ENCODE results near the gene CSNK1E. TPM values are rescaled to one million over a fixed set of nuclear protein-coding genes. Genes with fewer than 3 reads are reported as not detected.

Gene CSNK1E
- total and polyA plus RNA-seq, 10 of the 15 experiments (the other 5 are each of a cell fraction or from before 2014, with no cell fraction given) = 5.9 to 107 (median 64.9) TPM

DNA sequence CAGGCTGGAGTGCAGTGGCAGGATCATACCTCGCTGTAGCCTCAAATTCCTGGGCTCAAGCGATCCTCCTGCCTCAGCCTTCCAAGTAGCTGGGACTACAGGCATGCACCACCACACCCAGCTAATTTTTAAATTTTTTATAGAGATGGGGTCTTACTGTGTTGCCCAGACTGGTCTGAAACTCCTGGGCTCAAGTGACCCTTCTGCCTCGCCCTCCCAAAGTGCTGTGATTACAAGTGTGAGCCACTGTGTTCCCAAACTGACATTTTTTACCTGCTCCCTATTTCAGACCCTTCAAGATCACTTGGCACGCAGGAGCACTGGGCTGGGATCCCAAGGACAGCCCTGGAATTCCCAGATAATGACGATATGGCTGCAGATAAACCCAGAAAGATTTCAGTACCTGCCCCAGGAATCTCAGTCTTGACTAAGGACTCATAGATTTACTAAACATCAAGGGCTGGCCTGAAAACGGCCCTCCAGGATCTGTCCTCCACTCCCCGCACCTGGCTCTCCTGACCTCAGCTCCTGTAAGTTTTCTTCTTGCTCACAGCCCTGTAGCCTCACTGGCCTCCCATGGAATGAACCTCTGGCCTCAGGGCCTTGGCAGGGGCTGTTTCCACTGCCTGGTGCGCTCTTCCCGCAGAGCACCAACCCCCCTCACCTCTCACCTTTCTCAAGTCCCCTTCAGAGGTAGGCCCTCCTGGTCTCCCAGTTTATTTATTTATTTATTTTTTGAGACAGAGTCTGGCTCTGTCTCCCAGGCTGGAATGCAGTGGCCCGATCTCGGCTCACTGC is 3.6 kb upstream of the CSNK1E start:
- WGBS (ENCODE audit: insufficient coverage, insufficient replicate concordance, low lambda C conversion rate, missing lambda C conversion rate) = 55% methylated on average over 11 of the region's 11 CpGs
- Histone ChIP-seq H3K4me3 (no peak overlapping the region), H3K4me1 (ENCODE audit: control insufficient read depth, insufficient read depth, low read length) (no peaks in the 10 kb centered on the region; the same call in 1 of the 2 replicates), H3K9ac (ENCODE audit: control insufficient read depth, insufficient read depth, low read length) (no peak overlapping the region), H2AFZ (ENCODE audit: control insufficient read depth, low read depth, low read length) (no peak overlapping the region), H3K79me2 (ENCODE audit: control insufficient read depth, insufficient read depth, low read length) (peaks cover 12% of the 10 kb centered on the region), H3K36me3 (ENCODE audit: control insufficient read depth in 2 of 2, insufficient read depth in 2 of 2, low read length in 1 of 2) (no peaks in the 10 kb centered on the region), H3K4me2 (ENCODE audit: control insufficient read depth, insufficient read depth) (no peak overlapping the region), H3K27ac (ENCODE audit: control insufficient read depth, insufficient read depth) (no peak overlapping the region), H3K9me3 (replicated peaks; ENCODE audit: control insufficient read depth, insufficient read depth, low read length) (no peaks in the 10 kb centered on the region), H3K27me3 (replicated peaks in 1 of 2; ENCODE audit: control insufficient read depth in 2 of 2, insufficient read depth in 2 of 2, low read length in 1 of 2) (no peaks in the 10 kb centered on the region; a peak in 1 of 4 replicates), H4K20me1 (ENCODE audit: control insufficient read depth, insufficient read depth) (no peaks in the 10 kb centered on the region)
- in situ Hi-C loops (cut with MboI) (no loop called here), intact Hi-C loops (cut with micrococcal nuclease; ENCODE audit: unreplicated experiment) (no loop called here)
- RAD21 ChIA-PET (ENCODE audit: unreplicated experiment) = no interaction called here
- SMC1A ChIA-PET (ENCODE audit: uncharacterized antibody, unreplicated experiment) = interaction anchor here (0.9 kb wide), 1 partner anchor 14 kb away, joined by 3 read pairs; no protein-coding TSS in a partner anchor
- FAIRE-seq = no peak
- no peak for DNase-seq (ENCODE audit: low read depth, low spot score)
- no TSS peak for BruUV-seq (replicated peaks)
- POLR2A ChIA-PET = no interaction called here
- CTCF ChIA-PET = no interaction called here
- no peak for ATAC-seq
- no peak for TF ChIP-seq KDM1A (IDR thresholded peaks at IDR 0.05; ENCODE audit: borderline replicate concordance)
- TF ChIP-seq EED (IDR thresholded peaks at IDR 0.05; ENCODE audit: low read depth) = no peak

DNA sequence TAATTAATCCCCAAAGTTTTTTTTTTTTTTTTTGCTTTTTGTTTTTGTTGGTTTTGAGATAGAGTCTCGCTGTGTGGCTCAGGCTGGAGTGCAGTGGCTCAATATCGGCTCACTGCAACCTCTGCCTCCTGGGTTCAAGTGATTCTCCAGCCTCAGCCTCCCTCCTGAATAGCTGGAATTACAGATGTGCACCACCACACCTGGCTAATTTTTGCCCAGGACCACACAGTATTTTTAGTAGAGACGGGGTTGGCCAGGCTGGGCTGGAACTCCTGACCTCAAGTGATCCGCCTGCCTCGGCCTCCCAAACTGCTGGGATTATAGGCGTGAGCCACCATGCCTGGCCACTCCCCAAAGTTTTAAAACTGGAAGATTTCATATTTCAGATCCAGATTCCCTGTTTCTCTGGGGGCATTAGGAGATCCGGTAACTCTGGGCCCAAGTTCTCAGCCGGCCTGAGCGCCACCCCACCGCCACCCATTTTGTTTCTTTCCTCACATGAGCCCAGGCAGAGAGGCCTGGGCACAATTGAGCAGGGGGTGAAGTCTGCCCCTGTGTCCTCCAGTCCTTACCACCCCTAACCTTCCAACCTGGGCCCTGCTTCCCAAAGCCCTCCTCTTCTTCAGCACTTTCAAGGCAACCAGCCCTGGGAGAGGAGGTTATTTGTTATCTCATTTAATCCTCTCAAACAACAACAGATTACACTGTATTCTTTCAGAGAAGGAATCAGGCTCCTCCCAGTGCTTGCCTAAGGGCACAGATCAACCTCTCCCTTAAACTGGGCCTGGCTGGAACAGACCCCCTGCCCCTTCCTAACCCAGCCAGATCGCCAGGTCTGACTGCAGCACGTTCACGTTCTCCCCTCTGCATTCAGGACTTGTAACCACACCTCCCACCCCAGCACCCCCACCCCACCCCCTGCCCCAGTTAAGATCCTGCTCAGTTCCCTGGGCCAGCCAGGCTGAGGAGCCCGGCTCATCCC is 1.9 kb upstream of the CSNK1E start:
- H3K36me3 ChIP-seq (ENCODE audit: control insufficient read depth in 2 of 2, insufficient read depth in 2 of 2, low read length in 1 of 2) = no peaks in the 10 kb centered on the region; a peak in 1 of 4 replicates
- ATAC-seq = no peak
- 87% methylated on average over 14 of the region's 14 CpGs for WGBS (ENCODE audit: insufficient coverage, insufficient replicate concordance, low lambda C conversion rate, missing lambda C conversion rate)
- peaks cover 15% of the 10 kb centered on the region for H3K4me1 ChIP-seq (ENCODE audit: control insufficient read depth, insufficient read depth, low read length)
- intact Hi-C loops (cut with micrococcal nuclease; ENCODE audit: unreplicated experiment) = no loop called here
- H4K20me1 ChIP-seq (ENCODE audit: control insufficient read depth, insufficient read depth) = no peaks in the 10 kb centered on the region
- BruUV-seq (replicated peaks) = no TSS peak
- H3K27me3 ChIP-seq (replicated peaks in 1 of 2; ENCODE audit: control insufficient read depth in 2 of 2, insufficient read depth in 2 of 2, low read length in 1 of 2) = no peaks in the 10 kb centered on the region
- SMC1A ChIA-PET (ENCODE audit: uncharacterized antibody, unreplicated experiment) = interaction anchor here (1.1 kb wide), 1 partner anchor 14 kb away, joined by 3 read pairs; no protein-coding TSS in a partner anchor
- no peaks in the 10 kb centered on the region for H3K9me3 ChIP-seq (replicated peaks; ENCODE audit: control insufficient read depth, insufficient read depth, low read length)
- CTCF ChIA-PET = interaction anchor here (0.8 kb wide), 1 partner anchor 14 kb away, joined by 3 read pairs; no protein-coding TSS in a partner anchor
- no peak for FAIRE-seq
- no peak overlapping the region for H3K9ac ChIP-seq (ENCODE audit: control insufficient read depth, insufficient read depth, low read length)
- no peak overlapping the region for H3K4me2 ChIP-seq (ENCODE audit: control insufficient read depth, insufficient read depth)
- no peak overlapping the region for H3K4me3 ChIP-seq
- in situ Hi-C loops (cut with MboI) = no loop called here
- no peak overlapping the region for H3K27ac ChIP-seq (ENCODE audit: control insufficient read depth, insufficient read depth)
- no peak overlapping the region for H2AFZ ChIP-seq (ENCODE audit: control insufficient read depth, low read depth, low read length)
- peaks cover 29% of the 10 kb centered on the region for H3K79me2 ChIP-seq (ENCODE audit: control insufficient read depth, insufficient read depth, low read length)
- POLR2A ChIA-PET = interaction anchor here (0.7 kb wide), 2 partner anchors 49 to 159 kb away, joined by 3 to 8 read pairs; no protein-coding TSS in a partner anchor
- no peak for DNase-seq (ENCODE audit: low read depth, low spot score)
- RAD21 ChIA-PET (ENCODE audit: unreplicated experiment) = interaction anchor here (1.7 kb wide), 1 partner anchor 14 kb away, joined by 3 read pairs; no protein-coding TSS in a partner anchor
- TF ChIP-seq, protein P1, sequence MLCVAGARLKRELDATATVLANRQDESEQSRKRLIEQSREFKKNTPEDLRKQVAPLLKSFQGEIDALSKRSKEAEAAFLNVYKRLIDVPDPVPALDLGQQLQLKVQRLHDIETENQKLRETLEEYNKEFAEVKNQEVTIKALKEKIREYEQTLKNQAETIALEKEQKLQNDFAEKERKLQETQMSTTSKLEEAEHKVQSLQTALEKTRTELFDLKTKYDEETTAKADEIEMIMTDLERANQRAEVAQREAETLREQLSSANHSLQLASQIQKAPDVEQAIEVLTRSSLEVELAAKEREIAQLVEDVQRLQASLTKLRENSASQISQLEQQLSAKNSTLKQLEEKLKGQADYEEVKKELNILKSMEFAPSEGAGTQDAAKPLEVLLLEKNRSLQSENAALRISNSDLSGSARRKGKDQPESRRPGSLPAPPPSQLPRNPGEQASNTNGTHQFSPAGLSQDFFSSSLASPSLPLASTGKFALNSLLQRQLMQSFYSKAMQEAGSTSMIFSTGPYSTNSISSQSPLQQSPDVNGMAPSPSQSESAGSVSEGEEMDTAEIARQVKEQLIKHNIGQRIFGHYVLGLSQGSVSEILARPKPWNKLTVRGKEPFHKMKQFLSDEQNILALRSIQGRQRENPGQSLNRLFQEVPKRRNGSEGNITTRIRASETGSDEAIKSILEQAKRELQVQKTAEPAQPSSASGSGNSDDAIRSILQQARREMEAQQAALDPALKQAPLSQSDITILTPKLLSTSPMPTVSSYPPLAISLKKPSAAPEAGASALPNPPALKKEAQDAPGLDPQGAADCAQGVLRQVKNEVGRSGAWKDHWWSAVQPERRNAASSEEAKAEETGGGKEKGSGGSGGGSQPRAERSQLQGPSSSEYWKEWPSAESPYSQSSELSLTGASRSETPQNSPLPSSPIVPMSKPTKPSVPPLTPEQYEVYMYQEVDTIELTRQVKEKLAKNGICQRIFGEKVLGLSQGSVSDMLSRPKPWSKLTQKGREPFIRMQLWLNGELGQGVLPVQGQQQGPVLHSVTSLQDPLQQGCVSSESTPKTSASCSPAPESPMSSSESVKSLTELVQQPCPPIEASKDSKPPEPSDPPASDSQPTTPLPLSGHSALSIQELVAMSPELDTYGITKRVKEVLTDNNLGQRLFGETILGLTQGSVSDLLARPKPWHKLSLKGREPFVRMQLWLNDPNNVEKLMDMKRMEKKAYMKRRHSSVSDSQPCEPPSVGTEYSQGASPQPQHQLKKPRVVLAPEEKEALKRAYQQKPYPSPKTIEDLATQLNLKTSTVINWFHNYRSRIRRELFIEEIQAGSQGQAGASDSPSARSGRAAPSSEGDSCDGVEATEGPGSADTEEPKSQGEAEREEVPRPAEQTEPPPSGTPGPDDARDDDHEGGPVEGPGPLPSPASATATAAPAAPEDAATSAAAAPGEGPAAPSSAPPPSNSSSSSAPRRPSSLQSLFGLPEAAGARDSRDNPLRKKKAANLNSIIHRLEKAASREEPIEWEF (IDR thresholded peaks at IDR 0.05; ENCODE audit: insufficient replicate concordance, low read depth, low read length) = no peak
- TF ChIP-seq POLR2AphosphoS5 (IDR thresholded peaks at IDR 0.05; ENCODE audit: low read length) = no peak
- no peak for TF ChIP-seq POU2F2 (IDR thresholded peaks at IDR 0.05; ENCODE audit: borderline replicate concordance, low read depth, low read length)
- TF ChIP-seq ATF3 (IDR thresholded peaks at IDR 0.05; ENCODE audit: borderline replicate concordance, extremely low read depth, low read depth, low read length) = no peak
- no peak for TF ChIP-seq CBX5 (IDR thresholded peaks at IDR 0.05; ENCODE audit: low read depth)
- no peak for TF ChIP-seq KLF5 (IDR thresholded peaks at IDR 0.05; ENCODE audit: partially characterized antibody)
